ENCODE data around the gene ENTREP3.

- TF ChIP-seq MAX (IDR thresholded peaks at IDR 0.05; ENCODE audit: insufficient read depth, insufficient read length) = no peak
- no peak for TF ChIP-seq POLR2A (IDR thresholded peaks at IDR 0.05; ENCODE audit: low read depth, low read length)
- TF ChIP-seq CTCF (IDR thresholded peaks at IDR 0.05; ENCODE audit: extremely low read depth in 1 of 2, insufficient read depth in 1 of 2, low read depth in 1 of 2, low read length in 2 of 2) = no peak
- TF ChIP-seq EZH2 (IDR thresholded peaks at IDR 0.05; ENCODE audit: borderline replicate concordance, low read depth, low read length, severe bottlenecking) = no peak
- TF ChIP-seq JUN (IDR thresholded peaks at IDR 0.05; ENCODE audit: borderline replicate concordance, insufficient read depth, insufficient read length, low read depth) = no peak
- TF ChIP-seq POLR2AphosphoS5 (IDR thresholded peaks at IDR 0.05; ENCODE audit: insufficient read depth, low read depth, low read length) = no peak
- no peak for TF ChIP-seq MYC (IDR thresholded peaks at IDR 0.05; ENCODE audit: low read depth, low read length)
- no peak for TF ChIP-seq GATA2 (IDR thresholded peaks at IDR 0.05; ENCODE audit: insufficient read depth, insufficient read length, low read depth, low read length)
- TF ChIP-seq FOS (IDR thresholded peaks at IDR 0.05; ENCODE audit: borderline replicate concordance, insufficient read depth, low read length) = no peak
Measured at GRCh38 chr1:155285631-155286044, 30.4 kb upstream of the ENTREP3 start.

All from endothelial cell of umbilical vein (primary cell).